Tongue (tissue), 2 donors: ENCODE measurements around the gene NR6A1. TPM values are rescaled to one million over a fixed set of nuclear protein-coding genes. Genes with fewer than 3 reads are reported as not detected.
A peak's percentile ranks its signal among the peaks of the same experiment; 100 is the strongest.
"Not testable (repeated sequence)": the region's sequence is repeated elsewhere in the genome, so short reads cannot be mapped to it uniquely, and the experiment has no call there.

Source experiments
- DNase-seq: peaks from one replicate; pipeline ENCODE4 v3.0.0-alpha.2; 2015
- total RNA-seq: library from RNA; depleted of rRNA; stranded (reverse); fragments of >200 nt; gene quantifications from one replicate; pipeline ENCODE4 v1.2.3, GENCODE V29; 2014

Gene NR6A1
- total RNA-seq, 1 donor from 2014 or later: 1.0 TPM

DNA sequence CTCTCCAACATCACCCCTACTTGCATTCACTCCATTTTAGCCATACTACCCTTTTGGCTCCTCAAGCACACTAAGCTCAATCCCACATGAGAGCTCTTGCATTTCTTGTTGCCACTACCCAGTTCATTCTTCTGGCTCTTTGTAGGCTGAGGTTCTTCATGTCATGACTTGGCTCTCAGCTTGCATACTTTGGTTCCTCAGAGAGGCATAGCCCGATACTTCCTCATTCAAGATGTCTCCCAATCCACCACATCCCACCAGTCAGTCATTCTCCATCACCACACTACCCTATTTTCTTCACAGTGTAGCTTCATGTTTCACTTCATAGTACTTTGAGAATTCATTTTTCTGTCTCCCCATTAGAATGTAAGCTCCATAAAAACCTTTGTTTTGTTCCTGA lies 116.7 kb downstream of the NR6A1 start:
- no peak for DNase-seq

DNA sequence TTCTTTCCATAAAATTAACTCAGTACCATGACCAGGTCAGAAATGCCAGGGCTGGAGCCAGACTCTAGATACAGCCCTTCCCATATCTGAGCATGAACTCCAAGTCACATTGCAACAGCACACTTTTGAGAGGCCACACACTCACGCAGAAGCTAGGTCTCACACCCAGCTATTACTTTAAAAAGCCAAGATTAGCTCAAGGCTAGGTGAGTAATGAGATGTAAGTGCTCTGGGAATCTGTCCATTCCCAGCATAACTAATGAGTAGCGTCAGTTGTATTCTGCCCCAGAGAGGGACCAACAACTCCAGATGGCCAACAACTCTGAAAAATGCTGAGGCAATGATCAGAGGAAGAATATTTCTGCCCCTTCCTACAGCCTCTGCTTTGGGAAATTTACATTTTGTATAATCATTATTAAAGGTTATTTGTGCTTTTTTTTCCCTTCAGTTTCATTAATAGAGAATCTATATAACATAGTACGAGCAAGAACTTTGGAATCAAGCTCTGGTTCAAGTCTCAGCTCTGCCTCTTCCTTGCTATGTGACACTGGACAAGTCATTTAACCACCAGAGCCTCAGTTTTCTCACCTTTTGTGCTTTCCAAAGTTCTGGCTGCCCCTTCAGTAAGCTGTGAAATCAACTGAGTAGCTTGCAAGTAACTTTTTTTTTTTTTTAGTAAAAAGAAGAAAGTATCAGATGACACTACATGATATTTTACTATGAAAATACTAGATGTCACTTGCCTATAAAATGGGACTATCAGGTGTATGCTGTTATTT lies 118.3 kb downstream of the NR6A1 start:
- DNase-seq: no peak

DNA sequence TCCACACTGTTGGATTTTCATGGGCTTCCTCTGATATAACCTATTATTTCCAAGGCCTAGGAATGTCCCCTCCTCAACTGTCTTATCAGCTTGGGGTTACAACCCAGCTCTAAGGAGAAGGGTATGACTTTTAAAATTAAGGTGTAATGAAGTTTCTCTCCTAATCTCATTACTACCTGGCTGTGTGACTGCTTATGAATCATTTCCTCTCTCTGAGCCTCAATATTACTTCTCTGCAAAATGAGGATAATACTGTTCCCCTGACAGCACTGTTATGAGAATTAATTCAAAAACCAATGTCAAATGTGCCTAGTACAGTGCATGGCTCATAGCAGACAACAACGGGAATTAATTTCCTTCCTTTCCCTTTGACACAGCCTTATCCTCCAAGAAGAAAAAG lies 118.9 kb downstream of the NR6A1 start:
- DNase-seq: no peak

DNA sequence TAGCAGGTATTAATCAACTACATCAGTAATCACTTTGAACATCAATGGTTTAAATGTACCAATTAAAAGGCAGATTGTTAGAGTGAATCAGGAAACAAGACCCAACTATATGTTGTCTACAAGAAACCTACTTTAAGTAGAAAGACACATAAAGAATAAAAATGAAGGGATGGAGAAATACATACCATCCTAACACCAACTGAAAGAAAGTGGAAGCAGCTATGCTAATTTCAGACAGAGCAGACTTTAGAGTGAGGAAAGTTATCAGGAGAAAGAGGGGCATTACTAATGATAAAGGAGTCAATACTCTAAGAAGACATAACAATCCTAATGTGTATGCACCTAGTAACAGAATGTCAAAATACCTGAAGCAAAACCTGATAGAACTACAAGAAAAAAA lies 125.8 kb downstream of the NR6A1 start:
- no peak for DNase-seq

DNA sequence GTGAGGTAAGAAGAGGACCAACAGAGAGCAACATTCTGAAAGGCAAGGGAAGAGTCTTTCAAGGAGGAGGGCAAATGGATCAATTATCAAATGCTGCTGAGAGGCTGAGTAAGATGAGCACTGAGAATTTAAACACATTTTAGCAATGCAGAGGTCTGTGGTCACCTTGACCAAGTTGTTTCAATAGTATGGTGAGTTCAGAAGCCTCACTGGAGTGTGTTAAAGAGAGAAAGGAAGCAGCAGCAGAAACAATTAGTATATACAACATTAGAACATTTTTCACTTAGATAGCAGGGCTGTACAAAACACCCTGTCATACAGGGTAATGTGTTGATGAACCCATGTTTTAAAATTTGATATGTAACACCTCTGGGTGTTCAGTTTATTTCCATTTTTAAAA lies 131.5 kb downstream of the NR6A1 start:
- DNase-seq: no peak

DNA sequence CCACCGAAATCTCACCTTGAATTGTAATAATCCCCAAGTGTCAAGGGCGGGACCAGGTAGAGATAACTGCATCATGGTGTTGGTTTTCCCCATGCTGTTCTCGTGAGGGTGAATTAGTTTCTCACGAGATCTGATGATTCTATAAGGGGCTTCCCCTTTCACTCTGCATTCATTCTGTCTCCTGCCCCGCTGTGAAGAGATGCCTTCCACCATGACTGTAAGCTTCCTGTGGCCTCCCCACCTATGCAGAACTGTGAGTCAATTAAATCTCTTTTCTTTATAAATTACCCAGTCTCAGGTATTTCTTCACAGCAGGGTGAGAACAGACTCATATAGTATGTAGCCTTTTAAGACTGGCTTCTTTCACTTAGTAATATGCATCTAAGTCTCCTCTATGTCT lies 135.8 kb downstream of the NR6A1 start:
- DNase-seq: no peak

DNA sequence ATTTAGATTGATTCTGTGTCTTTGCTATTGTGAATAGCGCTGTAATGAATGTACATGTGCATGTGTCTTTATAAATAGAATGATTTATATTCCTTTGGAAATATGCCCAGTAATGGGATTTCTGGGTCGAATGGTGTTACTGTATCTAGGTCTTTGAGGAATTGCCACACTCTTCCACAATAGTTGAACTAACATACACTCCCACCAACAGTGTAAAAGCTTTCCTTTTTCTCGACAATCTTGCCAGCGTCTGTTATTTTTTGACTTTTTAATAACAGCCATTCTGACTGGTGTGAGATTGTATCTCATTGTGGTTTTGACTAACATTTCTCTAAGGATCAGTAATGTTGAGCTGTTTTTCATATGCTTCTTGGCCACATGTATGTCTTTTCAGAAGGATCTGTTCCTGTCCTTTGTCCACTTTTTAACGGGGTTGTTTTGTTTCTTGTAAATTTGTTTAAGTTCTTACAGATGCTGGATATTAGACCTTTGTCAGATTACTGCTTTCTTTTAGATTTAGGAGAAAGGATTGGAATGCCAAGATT lies 139.0 kb downstream of the NR6A1 start:
- peak; percentile 20 for DNase-seq

DNA sequence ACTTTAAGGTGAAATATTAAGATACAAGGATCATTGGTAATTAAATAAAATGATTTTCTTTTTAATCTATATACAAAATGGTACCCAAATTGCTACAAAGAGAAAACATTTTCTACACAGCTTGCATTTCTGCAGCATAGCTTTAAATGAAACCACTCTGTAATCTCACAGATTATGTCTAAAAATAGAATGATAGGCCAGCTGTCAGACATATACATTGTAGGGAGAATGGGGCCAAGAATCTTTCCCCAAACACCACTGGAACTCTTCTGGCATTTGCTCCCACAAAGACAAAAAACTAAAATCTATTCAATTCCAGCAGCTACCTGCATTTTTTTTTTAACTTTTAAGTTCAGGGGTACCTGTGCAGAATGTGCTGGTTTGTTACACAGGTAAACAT lies 139.8 kb downstream of the NR6A1 start:
- no peak for DNase-seq

DNA sequence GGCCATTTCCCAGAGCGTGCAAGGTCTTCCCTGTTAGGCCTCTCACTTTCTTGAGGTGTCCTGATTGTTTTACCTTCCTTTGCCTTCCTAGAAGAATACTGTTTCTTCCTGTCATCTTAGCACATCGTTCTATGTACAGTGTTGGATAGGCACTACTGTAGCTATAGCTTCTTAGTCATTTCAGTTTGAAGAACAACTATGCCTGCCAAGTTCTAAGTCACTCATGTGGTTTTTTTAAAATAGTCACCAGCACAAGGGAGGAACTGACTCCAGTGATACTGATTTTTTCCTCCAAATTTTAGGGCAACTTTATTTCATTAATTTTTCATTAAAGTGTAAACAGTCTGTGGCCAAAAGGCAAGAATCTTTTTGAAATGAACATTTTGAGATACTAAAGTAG lies 141.5 kb downstream of the NR6A1 start:
- DNase-seq: no peak

DNA sequence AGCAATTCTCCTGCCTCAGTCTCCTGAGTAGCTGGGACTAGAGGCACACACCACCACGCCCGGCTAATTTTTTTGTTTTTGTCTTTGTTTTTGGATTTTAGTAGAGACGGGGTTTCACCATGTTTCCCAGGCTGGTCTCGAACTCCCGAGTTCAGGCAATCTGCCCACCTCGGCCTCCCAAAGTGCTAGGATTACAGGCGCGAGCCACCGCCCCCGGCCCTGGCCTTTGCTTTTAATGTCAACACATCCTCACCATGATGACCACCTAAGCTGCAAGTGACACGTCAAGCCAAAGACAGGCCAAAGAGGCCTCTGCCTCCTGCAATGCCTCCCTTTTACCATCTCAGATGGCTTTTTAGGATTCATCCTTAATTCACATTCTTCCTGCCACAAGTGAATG lies 142.4 kb downstream of the NR6A1 start:
- no peak for DNase-seq

DNA sequence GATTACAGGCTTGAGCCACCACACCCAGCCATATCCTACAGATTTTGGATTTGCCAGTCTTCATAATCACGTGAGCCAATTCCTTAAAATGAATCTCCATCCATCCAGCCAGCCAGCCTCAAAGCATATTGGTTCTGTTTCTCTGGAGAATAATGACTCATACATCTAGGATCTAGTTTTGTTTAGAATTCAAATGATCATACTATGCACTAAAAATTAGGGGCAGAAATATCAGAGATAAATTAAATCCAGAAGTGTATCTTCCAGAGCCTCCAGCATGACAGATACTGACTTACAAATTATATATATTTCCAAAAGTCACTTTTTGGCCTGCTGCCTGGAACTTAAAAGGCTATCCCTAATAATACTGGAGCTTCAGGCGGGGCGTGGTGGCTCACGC lies 144.8 kb downstream of the NR6A1 start:
- DNase-seq: no peak

DNA sequence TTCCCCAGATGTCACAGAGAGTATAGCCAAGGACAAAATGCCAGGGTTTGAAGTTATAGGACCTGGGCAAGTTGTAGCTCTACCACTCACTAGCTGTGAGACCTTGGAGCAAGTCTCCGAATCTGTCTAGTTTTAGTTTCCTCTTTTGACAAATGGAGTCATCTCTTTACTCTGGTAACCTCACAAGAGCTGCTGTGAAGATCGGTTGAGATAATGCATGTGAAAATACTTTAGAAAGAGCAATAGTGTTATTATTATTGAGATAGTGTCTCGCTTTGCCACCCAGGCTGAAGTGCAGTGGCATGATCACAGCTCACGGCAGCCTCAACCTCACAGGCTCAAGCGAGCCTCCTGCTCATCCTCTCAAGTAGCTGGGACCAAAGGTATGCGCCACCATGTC lies 146.0 kb downstream of the NR6A1 start:
- no peak for DNase-seq

DNA sequence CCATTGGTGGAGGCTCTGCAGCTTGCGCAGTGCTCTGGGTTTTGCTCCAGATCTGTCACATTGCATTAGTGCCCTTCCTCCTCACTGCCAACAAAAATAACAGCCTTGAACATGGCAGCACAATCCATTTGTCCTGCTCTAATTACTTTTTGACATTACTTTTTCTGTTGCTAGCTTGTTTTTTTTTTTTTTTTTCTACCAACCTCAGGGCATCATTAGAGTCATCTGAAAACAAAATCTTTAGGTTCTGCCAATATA lies 146.4 kb downstream of the NR6A1 start:
- peak; percentile 21 for DNase-seq

DNA sequence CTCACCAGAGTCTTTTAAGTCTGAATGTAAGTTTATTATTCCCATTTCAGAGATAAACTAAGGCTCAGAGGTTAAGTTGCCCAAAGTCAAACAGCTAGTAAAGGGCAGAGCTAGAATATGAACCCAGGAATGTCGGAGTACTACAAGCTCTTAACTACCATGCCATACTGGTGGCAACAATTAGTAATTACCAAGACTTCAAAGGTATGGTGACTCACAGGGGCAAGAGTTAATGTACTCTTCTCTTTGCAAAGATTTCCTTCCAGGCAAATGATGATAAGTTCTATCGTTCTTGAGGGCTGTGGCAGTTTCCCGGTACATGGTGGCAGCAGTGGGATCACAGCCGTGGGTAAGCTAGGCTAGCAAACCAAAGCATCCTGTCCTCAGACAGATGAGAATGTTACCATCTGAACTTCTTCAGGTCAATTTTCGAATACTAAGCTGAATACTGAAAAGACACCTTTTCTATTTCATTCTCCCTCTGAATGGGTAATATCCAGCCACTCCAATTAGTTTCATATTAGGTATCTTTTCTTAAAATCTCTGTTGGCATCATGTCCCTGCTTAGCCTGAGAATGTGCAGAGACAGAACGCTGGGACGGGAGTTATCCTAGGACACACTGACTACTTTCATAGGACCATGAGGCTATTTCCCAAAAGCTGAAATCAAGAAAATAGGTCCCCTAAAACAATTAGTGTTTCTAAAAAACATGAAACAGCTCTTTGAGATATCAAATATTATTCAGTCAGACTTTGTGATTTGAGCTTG lies 147.0 kb downstream of the NR6A1 start:
- no peak for DNase-seq

DNA sequence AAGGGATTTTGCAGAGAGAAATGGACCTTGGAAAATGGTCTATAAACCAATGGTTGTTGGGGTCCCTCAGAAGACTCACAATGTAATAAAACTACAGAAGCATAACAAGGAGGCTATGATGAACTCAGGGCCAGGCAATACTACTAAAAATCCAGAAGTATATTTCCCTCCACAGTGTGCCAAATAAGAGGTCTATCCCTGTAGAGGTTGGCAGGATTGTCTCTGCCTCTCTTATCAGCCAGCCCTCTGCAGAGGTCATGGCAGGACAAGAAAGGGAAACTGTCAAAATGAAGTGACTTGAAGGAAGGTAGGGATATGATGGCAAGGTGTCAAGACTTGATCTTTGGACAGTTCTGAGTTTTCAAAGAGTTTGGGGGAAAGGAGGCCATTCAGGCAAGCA lies 148.2 kb downstream of the NR6A1 start:
- DNase-seq: no peak

DNA sequence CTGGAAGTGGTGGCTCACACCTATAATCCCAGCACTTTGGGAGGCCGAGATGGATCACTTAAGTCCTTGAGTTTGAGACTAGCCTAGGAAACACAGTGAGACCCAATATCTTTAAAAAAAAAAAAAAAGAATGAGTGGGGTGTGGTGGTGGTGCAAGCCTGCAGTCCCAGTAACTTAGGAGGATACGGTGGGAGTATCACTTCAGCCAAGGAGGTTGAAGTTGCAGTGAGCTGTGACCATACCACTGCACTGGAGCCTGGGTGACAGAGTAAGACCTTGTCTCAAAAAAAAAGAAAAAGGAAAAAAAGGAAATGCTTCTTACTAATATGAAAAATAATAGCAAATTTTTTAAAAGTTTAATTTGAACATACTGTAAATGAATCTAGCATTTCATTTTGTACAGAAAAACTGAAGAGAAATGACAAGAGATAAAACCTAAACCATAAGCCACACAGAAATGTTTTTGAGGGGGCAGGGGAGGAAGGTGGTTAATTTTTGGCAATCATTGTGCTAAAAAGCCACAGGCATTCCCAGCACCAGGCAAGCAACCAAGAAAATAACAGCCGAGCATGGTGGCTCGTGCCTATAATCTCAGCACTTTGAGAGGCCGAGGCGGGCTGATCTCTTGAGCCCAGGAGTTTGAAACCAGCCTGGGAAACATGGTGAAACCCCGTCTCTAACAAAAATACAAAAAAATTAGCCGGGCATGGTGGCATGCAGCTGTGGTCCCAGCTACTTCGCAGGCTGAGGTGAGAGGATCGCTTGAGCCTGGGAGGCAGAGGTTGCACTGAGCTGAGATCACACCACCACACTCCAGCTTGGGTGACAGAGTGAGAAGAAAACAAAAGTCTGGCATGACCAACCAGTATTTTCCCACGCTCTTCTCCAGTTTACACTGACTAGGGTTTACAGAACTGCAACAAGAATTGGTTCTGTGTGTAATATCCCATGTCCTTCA lies 149.5 kb downstream of the NR6A1 start:
- DNase-seq: peak; percentile 40

DNA sequence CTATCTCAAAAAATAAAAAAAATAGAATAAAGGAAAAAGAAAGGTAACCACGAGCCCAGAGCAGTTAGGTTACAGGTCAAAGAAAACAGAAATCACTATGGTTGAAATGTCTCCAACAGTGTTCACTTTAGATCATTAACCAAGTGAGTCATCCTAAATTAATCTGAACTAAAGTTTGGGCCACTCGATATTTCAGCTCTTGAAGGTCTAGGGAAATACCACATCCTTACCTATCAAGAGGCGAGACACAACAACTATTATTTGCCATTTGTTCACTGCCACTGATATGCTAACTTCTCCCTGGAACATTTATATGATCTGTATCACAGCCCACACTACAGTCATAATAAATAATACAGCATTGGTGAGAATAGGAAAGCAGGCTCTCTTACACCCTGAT lies 152.6 kb downstream of the NR6A1 start:
- DNase-seq: no peak

DNA sequence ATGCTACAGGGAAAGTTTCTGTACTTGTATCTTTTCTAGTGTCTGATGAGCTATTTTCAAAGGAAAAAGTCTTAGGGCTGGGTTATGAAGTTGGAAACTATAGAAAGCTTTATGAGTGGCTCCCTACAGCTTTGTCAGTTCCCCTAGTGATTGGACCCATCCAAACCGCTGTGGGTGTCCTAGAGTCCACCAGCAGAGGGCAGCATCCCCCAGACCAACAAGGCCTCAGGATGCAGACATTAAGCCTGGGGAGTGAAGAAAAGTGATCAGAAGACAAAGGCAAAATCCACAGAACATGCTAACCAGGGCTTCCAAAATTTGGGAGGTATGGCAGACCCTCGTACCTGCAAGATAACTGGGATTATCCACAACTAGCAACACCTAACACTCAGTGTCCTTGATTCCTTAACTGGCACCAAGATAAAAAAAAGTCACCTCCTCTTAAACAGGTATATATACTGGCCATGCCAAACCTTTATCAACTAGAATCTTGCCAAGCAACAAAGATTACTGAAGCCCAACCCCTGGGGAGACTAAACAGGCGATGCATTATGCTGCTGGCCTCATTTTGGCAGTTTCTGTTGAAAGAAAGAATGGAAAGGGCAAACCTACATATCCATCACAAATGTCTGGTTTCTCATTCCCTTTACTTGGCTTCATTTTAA lies 153.5 kb downstream of the NR6A1 start:
- DNase-seq: peak; percentile 92

DNA sequence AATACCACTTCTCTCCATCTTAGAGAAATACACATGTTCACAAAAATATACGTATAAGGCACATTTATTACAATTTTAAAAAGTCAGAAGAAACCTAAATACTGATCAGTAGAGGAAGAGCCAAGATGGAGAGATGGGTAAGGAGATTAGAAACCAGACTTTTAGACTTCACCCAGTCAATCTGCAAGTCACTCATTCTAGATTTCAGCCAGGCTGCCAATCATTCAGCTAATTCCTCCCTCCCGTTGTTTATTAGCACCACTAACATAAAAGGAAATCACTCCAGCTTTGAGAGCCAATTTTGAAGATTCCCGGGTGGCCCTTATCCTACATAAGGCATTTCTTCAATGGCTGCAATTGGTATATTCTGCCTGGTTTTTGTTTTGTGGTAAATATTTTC lies 154.2 kb downstream of the NR6A1 start:
- no peak for DNase-seq

DNA sequence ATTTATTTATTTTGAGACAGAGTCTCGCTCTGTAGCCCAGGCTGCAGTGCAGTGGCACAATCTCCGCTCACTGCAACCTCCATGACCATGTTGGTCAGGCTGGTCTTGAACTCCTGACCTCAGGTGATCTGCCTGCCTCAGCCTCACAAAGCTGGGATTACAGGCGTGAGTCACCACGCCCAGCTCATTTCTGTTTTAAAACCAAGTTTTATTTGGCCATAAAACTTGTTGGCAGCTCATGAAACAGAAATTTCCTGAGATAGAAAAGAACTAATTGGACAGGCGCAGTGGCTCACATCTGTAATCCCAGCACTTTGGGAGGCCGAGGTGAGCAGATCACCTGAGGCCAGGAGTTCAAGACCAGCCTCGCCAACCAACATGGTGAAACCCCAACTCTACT lies 155.3 kb downstream of the NR6A1 start:
- not testable (repeated sequence) for DNase-seq

DNA sequence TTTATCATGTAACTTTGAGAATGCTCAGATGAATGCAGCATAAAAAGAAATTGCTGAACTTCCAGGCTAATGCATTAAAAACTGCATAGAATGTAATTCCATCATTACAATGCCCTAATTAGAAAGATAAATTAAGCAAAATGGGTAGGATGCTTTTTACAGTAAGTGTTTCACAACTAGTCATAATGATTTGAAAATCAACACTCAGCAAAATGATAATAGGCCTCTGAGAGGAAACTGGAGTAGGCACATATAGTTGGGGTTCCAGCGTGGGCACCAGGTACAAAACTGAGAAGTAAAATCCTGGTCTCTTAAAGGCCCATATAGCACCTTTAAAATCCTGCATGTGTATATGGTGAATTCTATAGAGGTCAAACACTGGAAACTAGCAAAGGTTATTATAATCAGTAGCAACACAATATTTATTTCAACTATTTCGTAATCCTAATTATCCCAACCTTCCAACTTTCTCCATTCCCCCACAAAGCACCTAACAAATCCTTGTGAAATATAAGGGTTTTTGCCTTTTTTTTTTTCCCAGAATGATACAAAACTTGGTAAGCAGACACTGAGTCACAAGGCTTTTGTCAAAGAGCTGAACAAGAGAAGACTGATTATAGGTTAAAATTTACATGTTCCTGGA lies 155.9 kb downstream of the NR6A1 start:
- DNase-seq: no peak

DNA sequence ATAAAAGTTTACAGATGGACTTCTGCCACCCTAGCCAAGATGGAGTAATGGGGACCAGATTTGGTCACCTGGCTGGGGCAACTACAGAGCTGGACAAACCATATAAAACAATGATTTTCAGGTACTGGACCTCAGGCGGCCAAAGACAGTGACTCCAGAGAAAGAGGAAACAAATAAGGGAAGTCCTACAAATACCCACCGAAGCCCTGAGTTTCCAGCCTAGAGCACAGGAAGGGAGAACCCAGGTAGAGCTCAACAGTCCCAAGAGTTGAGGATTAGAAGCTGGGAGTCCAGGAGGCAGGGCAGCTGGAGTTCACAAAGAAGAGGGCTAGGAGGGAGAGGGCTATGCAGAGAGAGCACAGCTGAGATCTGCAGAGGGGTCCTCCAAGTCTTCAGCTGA lies 157.3 kb downstream of the NR6A1 start:
- no peak for DNase-seq
